NCI-H2196 (cell line): Measurements from ENCODE around the gene OR5K4.
"Not testable (repeated sequence)": the region's sequence is repeated elsewhere in the genome, so short reads cannot be mapped to it uniquely, and the experiment has no call there.

Experiments used
- DNase-seq: peaks from one replicate; lab custom pipeline; 2025; ENCODE audit not compliant: unreplicated experiment; lab: John Stamatoyannopoulos, UW

The OR5K4 gene

DNA sequence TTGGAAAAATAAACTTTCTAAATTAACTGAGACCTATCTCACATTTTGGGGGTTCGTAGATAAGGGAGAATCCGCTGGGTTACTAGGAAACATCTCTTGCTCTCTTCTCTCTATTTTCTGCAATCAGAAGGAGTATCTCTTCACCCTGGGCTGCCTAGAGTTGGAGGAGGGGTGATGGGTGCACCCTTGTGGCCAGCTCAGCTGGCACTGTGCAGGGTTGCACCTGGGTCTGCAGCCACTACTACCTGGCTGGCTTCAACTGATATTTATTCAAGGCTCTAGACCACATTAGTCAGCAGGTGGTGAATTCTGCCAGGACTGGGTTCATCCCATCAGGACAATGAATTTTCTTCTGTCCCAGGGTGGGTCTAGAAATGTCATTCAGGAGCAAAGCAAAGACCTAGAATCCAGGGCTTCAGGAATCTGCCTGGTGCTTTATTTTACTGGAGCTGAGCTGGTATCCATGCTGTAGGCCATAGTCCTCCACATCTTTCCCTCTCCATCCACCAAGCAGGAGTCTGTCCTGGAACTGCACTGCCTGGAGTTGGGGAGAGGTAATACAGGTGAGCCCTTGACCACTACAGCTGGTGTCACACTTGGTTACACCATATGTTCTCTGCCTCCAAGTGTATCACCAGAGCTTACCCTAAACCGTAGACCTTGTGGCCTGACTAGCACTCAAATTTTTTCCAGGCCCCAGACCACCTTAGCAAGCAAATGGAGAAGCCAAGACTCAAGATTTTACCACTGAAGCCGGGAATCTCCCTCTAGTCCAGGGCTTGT lies 14.0 kb downstream of the OR5K4 start:
- no peak for DNase-seq

DNA sequence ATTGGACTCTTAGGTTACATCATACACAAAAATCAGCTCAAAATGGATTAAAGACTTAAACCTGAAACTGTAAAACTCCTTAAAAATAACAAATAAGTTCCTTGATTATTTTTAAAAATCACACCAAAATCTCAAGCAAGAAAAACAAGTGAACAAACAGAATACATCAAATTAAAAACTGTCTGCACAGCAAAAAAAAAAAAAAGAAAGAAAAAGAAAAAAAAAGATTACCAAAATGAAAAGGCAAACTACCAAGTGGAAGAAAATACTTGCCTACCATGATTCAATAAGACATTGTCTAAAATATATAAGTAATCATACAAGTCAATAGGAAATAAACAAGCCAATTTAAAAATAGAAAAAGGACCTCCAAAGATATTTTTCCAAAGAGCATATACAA lies 17.5 kb downstream of the OR5K4 start:
- DNase-seq, result no peak

DNA sequence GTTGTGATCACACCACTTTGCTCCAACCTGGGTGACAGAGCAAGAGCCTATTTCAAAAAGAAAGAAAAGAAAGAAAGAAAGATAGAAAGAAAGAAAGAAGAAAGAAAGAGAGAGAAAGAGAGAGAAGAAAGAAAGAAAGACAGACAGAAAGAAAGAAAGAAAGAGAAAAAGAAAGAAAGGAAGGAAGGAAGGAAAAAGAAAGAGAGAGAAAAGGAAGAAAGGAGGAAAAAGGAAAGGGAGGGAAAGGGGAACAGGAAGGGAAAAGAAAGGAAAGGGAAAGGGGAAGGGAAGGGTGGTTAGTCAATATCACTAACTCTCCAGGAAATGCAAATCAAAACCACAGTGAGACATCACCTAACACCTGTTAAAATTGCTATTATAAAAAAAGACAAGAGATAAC lies 18.2 kb downstream of the OR5K4 start:
- no peak for DNase-seq

DNA sequence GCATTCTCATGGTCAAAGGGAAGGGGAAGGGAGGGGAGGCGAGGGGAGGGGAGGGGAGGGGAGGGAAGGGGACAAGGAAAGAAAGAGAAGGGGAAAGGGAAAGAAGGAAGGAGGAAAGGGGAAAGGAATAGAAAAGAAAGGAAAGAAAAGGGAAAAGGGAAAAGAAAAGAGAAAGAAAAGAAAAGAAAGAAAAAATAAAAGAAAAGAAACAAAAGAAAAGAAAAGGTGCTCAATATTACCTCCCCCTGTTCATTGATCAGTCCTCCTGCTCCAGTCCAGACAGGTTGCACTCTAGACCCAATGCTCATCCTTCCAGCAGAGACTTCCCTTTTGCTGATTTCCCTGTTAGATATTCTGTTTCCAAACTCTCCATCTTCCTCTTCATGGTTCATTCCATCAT lies 18.8 kb downstream of the OR5K4 start:
- no peak for DNase-seq

DNA sequence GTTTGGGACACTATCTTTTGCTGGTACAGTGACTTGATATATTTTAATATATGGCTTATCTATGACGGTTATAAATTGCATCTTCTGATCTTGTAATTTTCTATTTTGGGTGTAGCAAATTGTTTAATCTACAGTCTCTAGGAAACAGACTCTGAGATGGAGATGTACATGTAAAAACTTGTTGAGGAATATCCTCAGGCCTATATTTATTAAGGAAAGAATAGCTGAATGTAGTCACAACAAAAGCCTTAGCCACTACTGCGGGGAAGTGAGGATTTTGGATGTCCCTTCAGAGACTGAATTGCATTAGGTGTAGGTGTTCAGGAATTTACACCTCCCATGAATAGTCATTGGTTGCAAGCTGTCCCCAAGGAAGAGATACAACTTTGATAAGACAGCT lies 23.0 kb downstream of the OR5K4 start:
- no peak for DNase-seq

DNA sequence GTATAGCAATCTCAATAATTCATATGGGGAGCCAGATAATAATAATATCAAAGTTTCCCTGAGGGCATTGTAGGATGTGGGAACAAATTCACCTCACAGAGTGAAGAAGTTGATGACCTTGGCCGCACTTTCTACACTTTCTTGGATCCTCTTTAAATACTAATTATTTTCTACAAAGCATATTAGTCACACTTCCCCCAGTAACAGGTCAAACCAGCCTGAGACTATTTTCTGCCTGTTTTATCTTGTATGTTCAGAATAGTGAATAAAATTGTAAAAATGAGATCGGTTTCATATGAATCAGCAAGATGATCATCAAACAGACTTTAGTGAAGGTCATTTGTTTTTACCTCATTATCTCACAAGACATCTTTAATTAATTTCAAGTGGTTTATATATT lies 34.5 kb downstream of the OR5K4 start:
- DNase-seq, result no peak

DNA sequence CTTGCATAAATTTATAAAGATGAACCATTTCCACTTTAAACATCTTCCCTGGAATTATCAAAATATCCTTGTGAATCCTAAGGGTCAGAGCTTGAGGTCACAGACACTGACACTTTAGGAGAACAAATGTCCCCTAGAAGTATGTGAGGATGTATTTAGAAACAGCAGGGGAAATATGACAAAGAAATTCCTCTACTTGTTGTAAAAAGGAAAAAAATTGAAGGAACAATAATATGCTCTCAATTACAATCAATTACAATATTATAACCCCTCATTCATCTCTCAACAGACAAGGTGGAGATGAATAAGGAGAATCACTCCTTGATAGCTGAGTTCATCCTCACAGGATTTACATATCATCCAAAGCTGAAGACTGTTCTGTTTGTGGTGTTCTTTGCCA lies 36.7 kb downstream of the OR5K4 start, which contains the start of gene OR5K3:
Gene OR5K3 (plus strand): TSS at position 301 of the 400 bp plus-strand sequence. CDS start 0 bp downstream, at position 301.
- DNase-seq, result no peak

DNA sequence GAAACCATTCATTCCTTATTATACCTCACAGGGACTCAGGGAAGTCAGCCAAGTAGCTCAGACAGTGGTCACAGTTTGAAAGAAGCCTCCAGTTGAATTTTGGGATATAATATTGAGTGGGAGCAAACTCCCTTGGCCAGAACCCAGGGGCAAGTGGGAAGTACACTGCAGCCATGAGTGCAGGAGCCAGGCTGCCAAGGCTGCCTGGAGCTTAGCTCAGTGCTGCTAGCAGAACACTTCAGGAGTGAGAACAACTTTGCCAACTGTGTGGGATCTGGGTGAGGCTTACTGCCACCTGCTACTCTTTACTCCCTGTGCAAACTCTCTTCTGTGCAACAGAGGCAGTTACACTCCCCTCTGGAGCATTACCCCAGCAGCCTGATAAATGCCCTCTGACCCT lies 41.4 kb downstream of the OR5K4 start:
- no peak for DNase-seq

DNA sequence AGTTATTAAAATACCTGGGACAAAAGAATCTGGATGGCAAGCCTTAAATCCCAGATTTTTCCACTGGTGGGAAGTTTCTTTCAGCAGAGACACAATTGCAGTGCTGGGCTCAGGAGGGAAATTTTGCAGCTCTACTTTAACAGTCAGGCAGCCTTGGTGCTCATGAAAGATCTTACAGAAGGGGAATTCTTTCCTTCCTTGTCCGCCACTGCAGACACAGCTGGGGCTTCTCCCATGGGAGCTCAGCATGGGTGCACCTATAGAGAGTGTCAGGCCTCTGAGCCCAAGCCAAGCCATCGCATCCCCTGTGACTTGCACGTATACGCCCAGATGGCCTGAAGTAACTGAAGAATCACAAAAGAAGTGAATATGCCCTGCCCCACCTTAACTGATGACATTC lies 42.8 kb downstream of the OR5K4 start:
- not testable (repeated sequence) for DNase-seq

DNA sequence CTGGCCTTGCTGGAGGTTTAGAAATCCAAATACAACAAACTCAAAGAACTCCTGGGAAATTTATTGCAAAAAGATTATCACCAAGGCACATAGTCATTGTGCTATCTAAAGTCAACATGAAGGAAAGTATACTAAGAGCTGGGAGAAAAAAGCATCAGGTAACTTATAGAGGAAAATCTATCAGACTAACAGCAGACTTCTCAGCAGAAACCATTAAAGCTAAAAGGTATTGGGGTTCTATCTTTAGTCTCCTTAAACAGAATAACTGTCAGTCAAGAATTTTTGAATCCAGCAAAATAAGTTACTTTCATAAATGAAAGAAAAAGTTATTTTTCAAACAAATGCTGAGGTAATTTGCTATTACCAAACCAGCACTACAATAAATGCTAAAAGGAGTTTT lies 44.9 kb downstream of the OR5K4 start:
- DNase-seq, result no peak

DNA sequence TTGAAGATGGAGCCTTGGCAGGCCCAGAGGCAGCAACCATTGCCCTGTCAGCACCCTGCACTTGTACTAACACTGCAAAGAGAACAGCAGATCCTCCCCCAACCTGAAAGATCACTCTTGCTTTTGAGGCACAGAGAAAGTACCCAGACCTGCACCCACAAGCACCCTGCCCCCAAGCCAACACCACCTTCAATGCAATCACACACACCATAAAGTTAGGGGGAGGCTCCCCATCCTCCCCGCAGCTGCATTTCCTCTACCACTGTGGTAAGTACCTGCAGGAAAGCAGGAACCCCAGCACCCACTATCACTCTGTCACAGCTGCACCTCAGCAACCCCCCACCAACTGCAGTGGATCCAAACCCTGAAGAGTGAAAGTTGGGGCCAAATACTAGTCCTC lies 48.9 kb downstream of the OR5K4 start:
- no peak for DNase-seq

DNA sequence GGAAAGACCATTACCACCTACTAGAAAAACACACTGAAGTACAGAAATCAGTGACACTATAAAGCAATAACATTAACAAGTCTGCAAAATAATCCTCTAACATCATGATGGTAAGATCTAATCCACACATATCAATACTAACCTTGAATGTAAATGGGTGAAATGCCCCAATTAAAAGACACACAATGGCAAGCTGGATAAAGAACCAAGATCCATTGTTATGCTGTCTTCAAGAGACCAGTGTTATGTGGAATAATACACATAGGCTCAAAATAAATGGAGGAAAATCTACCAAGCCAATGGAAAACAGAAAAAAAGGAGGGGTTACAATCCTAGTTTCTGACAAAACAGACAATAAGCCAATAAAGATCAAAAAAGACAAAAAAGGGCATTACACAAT lies 50.4 kb downstream of the OR5K4 start:
- DNase-seq, result no peak
